SU-DHL-6 (cell line): Measurements from ENCODE around the gene AOC3.
"Not testable (repeated sequence)": the region's sequence is repeated elsewhere in the genome, so short reads cannot be mapped to it uniquely, and the experiment has no call there.

Source experiments
- H2AFZ ChIP-seq: fragments of 200-600 bp; sonication (generic); 2 replicates; pipeline ENCODE4 v1.6.1; 2014; ENCODE audit warnings: low read depth, mild to moderate bottlenecking, moderate library complexity, mixed read lengths, antibody characterized with exemption, low read length; ENCODE audit not compliant: severe bottlenecking
- H3F3A ChIP-seq: fragments of 200-600 bp; shearing (Covaris generic); 2 replicates; pipeline ENCODE4 v1.6.0; 2016; ENCODE audit warnings: antibody characterized with exemption, mild to moderate bottlenecking; ENCODE audit not compliant: insufficient read depth
- H3K27ac ChIP-seq: fragments of 200-600 bp; sonication (generic); 2 replicates; pipeline ENCODE4 v1.5.1; 2016; ENCODE audit warnings: low read depth, mild to moderate bottlenecking, low read length, moderate library complexity, mixed read lengths
- H3K27me3 ChIP-seq: fragments of 200-600 bp; sonication (generic), shearing (Covaris generic); 2 replicates; pipeline ENCODE4 v1.6.0; 2014; ENCODE audit warnings: mild to moderate bottlenecking, low read length
- H3K36me3 ChIP-seq: fragments of 200-600 bp; sonication (generic); 2 replicates; pipeline ENCODE4 v1.6.1; 2014; ENCODE audit warnings: mild to moderate bottlenecking, low read length, mixed read lengths
- H3K4me2 ChIP-seq: fragments of 300-600, 200-600 bp; shearing (Covaris generic), sonication (generic); 2 replicates; pipeline ENCODE4 v1.6.0; 2014; ENCODE audit warnings: low read length, low read depth, mild to moderate bottlenecking; ENCODE audit not compliant: poor library complexity, severe bottlenecking
- H3K4me3 ChIP-seq: fragments of 200-600 bp; sonication (generic); 2 replicates; pipeline ENCODE4 v1.5.1; 2014; ENCODE audit warnings: antibody characterized with exemption, low read length, mild to moderate bottlenecking, mixed read lengths; ENCODE audit not compliant: insufficient read depth, poor library complexity, severe bottlenecking
- H3K79me2 ChIP-seq: fragments of 200-600 bp; sonication (generic); 2 replicates; pipeline ENCODE4 v1.6.1; 2014; ENCODE audit warnings: mild to moderate bottlenecking, low read length, moderate library complexity; ENCODE audit not compliant: insufficient read depth
- H3K9ac ChIP-seq: fragments of 200-600 bp; sonication (generic); 2 replicates; pipeline ENCODE4 v1.7.0; 2014; ENCODE audit warnings: mild to moderate bottlenecking, low read length
- H3K9me2 ChIP-seq: fragments of 200-600 bp; sonication (generic); replicated peaks from 2 replicates; pipeline ENCODE4 v1.6.1; 2014; ENCODE audit warnings: low read length; ENCODE audit not compliant: insufficient read depth
- H3K9me3 ChIP-seq: fragments of 200-600 bp; sonication (generic); 2 replicates; pipeline ENCODE4 v1.6.1; 2014; ENCODE audit warnings: low read length, mixed read lengths; ENCODE audit not compliant: insufficient read depth
- H4K20me1 ChIP-seq: fragments of 200-600 bp; sonication (generic); 2 replicates; pipeline ENCODE4 v1.6.1; 2014; ENCODE audit warnings: low read depth, mild to moderate bottlenecking, antibody characterized with exemption, low read length, moderate library complexity, mixed read lengths
- EZH2phosphoT487 ChIP-seq: fragments of 200-600 bp; sonication (generic), shearing (Covaris generic); conservative IDR thresholded peaks from 2 replicates; pipeline ENCODE4 v1.6.1; 2018; ENCODE audit warnings: mild to moderate bottlenecking, antibody characterized with exemption, low read length, moderate library complexity, mixed read lengths
- TF ChIP-seq, protein P1 (sequence below): fragments of 200-600 bp; sonication (generic); IDR thresholded peaks from one replicate; pipeline ENCODE4 v1.5.1; 2017; ENCODE audit warnings: antibody characterized with exemption, mild to moderate bottlenecking, low read length, moderate library complexity; ENCODE audit not compliant: insufficient read depth, poor library complexity, severe bottlenecking

AOC3 gene

GRCh38 chr17:42880776-42881310 lies 29.8 kb downstream of the AOC3 start:
- H4K20me1 ChIP-seq, result no peaks in the 10 kb centered on the region
- H3K36me3 ChIP-seq, result no peaks in the 10 kb centered on the region
- H3K4me2 ChIP-seq, result no peak overlapping the region
- no peaks in the 10 kb centered on the region for H3F3A ChIP-seq
- no peaks in the 10 kb centered on the region for H3K79me2 ChIP-seq
- H3K9me3 ChIP-seq, result no peaks in the 10 kb centered on the region
- H3K9me2 ChIP-seq, result no peaks in the 10 kb centered on the region
- no peak overlapping the region for H3K27ac ChIP-seq
- no peak overlapping the region for H3K4me3 ChIP-seq
- TF ChIP-seq, protein P1, sequence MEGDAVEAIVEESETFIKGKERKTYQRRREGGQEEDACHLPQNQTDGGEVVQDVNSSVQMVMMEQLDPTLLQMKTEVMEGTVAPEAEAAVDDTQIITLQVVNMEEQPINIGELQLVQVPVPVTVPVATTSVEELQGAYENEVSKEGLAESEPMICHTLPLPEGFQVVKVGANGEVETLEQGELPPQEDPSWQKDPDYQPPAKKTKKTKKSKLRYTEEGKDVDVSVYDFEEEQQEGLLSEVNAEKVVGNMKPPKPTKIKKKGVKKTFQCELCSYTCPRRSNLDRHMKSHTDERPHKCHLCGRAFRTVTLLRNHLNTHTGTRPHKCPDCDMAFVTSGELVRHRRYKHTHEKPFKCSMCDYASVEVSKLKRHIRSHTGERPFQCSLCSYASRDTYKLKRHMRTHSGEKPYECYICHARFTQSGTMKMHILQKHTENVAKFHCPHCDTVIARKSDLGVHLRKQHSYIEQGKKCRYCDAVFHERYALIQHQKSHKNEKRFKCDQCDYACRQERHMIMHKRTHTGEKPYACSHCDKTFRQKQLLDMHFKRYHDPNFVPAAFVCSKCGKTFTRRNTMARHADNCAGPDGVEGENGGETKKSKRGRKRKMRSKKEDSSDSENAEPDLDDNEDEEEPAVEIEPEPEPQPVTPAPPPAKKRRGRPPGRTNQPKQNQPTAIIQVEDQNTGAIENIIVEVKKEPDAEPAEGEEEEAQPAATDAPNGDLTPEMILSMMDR, result no peak
- TF ChIP-seq EZH2phosphoT487, result no peak
- no peak overlapping the region for H3K9ac ChIP-seq
- no peaks in the 10 kb centered on the region for H3K27me3 ChIP-seq
- no peak overlapping the region for H2AFZ ChIP-seq

- not testable (repeated sequence) for H3K79me2 ChIP-seq, H3K27me3 ChIP-seq, H3K27ac ChIP-seq
Observed at GRCh38 chr17:42881706-42882105, 30.7 kb downstream of the AOC3 start.

GRCh38 chr17:42882166-42882565 lies 31.2 kb downstream of the AOC3 start:
- Histone ChIP-seq H3K36me3 (no peaks in the 10 kb centered on the region), H3K27me3 (no peaks in the 10 kb centered on the region), H3K9me3 (no peaks in the 10 kb centered on the region), H3K9me2 (no peaks in the 10 kb centered on the region), H4K20me1 (no peaks in the 10 kb centered on the region), H3K4me2 (no peak overlapping the region), H2AFZ (no peak overlapping the region), H3F3A (no peaks in the 10 kb centered on the region), H3K9ac (no peak overlapping the region), H3K79me2 (no peaks in the 10 kb centered on the region), H3K4me3 (no peak overlapping the region), H3K27ac (no peak overlapping the region)
- no peak for TF ChIP-seq EZH2phosphoT487
- TF ChIP-seq, protein P1, result no peak

More at GRCh38 chr17:42881706-42882105, 30.7 kb downstream of the AOC3 start:
- not testable (repeated sequence) for H3K9ac ChIP-seq, H4K20me1 ChIP-seq, H2AFZ ChIP-seq, H3K9me2 ChIP-seq, H3K9me3 ChIP-seq, H3K4me3 ChIP-seq, H3K36me3 ChIP-seq, H3K4me2 ChIP-seq, H3F3A ChIP-seq

DNA sequence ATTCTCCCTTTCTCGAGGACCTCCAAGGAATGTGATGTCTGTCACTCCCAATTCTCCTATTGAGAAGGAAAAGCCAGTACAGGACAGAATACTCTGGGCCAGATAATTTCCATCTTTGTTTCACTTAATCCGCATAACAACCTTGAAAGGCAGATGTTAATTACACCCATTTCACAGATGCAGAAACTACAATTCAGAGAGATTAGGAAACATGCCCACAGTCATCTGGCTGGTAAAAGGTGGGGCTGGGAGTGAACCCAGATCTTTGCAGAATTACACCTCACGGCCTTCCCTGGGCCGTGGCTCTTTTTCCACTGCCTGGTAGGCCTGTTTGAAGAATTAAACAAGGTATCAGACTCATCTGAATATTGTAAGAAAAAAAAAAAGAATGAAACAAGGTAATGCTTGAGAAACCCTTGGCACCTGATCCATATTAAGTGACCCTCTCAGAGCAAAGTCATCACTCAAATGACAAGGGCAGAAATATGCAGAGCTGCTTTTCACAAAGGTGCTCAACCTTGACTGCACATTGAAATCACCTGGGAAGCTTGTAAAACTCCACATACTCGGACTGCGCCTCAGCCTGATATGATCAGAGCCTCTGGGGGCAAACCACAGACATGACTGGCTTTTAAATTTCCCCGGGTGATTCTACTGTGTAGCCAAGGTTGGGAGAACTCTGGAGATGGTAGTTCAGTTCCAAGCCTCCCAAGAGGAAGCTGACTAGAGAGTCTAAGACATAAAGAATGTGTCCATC lies 33.0 kb downstream of the AOC3 start:
- Histone ChIP-seq H3K9me2 (no peaks in the 10 kb centered on the region), H3F3A (no peaks in the 10 kb centered on the region), H3K9ac (no peak overlapping the region), H3K9me3 (no peaks in the 10 kb centered on the region), H3K4me3 (no peak overlapping the region), H3K27ac (no peak overlapping the region), H4K20me1 (no peaks in the 10 kb centered on the region), H3K79me2 (no peaks in the 10 kb centered on the region), H3K27me3 (no peaks in the 10 kb centered on the region), H3K4me2 (no peak overlapping the region), H3K36me3 (no peaks in the 10 kb centered on the region), H2AFZ (no peak overlapping the region)
- TF ChIP-seq EZH2phosphoT487, result no peak
- TF ChIP-seq, protein P1, result no peak

DNA sequence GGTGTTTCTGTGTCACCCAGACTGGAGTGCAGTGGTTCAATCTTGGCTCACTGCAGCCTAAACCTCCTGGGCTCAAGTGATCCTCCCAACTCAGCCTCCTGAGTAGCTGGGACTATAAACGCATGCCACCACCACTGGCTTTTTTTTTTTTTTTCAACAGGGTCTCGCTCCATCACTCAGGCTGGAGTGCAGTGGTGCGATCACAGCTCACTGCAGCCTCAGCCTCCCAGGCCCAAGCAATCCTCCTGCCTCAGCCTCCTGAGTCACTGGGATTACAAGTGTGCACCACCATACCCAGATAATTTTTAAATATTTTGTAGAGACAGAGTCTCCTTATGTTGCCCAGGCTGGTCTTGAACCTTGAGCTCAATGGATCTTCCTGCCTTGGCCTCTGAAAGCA lies 34.8 kb downstream of the AOC3 start:
- H3K79me2 ChIP-seq, H3K27me3 ChIP-seq, H3K27ac ChIP-seq, H3K4me2 ChIP-seq, H3K36me3 ChIP-seq, H3K9me3 ChIP-seq, H3K9ac ChIP-seq, H3K9me2 ChIP-seq, H4K20me1 ChIP-seq, H3F3A ChIP-seq, H2AFZ ChIP-seq, H3K4me3 ChIP-seq: not testable (repeated sequence)
